Erythroblast (primary cell): ENCODE data around the gene SIGLEC10.

Experiments
- GATA1 ChIP-seq: IDR thresholded peaks from 2 replicates; pipeline ENCODE4 v1.6.1; 2011; ENCODE audit warnings: low read depth, mild to moderate bottlenecking, control low read depth, low read length, moderate library complexity
- POLR2A ChIP-seq: IDR thresholded peaks from 2 replicates; pipeline ENCODE4 v1.6.1; 2011; ENCODE audit warnings: mild to moderate bottlenecking, low read length

DNA sequence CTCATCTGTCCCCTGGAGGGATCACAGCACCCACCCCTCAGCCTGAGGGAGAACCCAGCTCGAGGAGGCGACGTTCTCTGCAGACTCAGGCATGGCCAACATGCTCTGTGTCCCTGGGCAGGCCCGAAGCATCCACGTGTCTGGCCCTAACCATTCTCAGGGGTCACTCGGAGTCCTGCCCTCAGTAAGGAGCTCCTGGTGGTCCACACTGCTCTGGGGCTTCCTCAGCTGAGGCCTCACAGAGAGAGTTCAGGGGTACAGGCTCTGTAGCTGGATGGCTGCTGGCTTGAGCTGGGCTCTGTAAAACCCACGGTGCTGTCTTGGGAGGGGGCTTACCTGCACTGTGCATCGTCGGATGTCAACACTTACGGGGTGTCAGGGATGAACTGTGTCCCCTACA is 45.2 kb upstream of the SIGLEC10 start:
- TF ChIP-seq POLR2A (no peak), GATA1 (no peak)
